Right atrium auricular region (tissue), 2 donors: ENCODE results near the gene RHOBTB1. TPM values are rescaled to one million over a fixed set of nuclear protein-coding genes. Genes with fewer than 3 reads are reported as not detected.

Experiments used
- DNase-seq: peaks from one replicate; pipeline ENCODE4 v3.0.0-alpha.2; 2019; ENCODE audit warnings: low spot score
- H3K27ac ChIP-seq, 2 donors: fragments of 200-600 bp; sonication (generic); 1 replicate in 1 of 2; 2 replicates in 1 of 2; pipeline ENCODE4 v1.5.1; 2016 to 2019
- H3K27me3 ChIP-seq, 2 donors: fragments of 200-600 bp; sonication (generic); one replicate each; pipeline versions ENCODE4 v1.5.1 to v1.6.0; 2017 to 2019
- H3K36me3 ChIP-seq: fragments of 200-600 bp; sonication (generic); one replicate; pipeline ENCODE4 v1.5.1; 2016
- H3K4me1 ChIP-seq, 2 donors: fragments of 200-600 bp; sonication (generic); one replicate each; pipeline versions ENCODE4 v1.5.1 to v1.6.0; 2017 to 2019
- H3K4me3 ChIP-seq, 2 donors: fragments of 200-600 bp; sonication (generic); 1 replicate in 1 of 2; 2 replicates in 1 of 2; pipeline ENCODE4 v1.5.1; 2017 to 2019; ENCODE audit warnings: mild to moderate bottlenecking in 1 of 2, moderate library complexity in 1 of 2
- H3K9me3 ChIP-seq, 2 donors: fragments of 200-600 bp; sonication (generic); one replicate each; pipeline ENCODE4 v1.5.1; 2019
- total RNA-seq, 2 donors: library from RNA; depleted of rRNA; stranded (reverse); fragments of >200 nt; gene quantifications; one replicate each; pipeline ENCODE4 v1.1.0, GENCODE V29; 2016
- TF ChIP-seq, protein P1 (sequence below), 2 donors: fragments of 200-600 bp; sonication (generic); IDR thresholded peaks; one replicate each; pipeline ENCODE4 v1.5.1; 2019; ENCODE audit warnings: antibody characterized with exemption in 2 of 2

RHOBTB1 gene
- total RNA-seq, 2 donors from 2014 or later: 13.2 to 16.8 TPM

DNA sequence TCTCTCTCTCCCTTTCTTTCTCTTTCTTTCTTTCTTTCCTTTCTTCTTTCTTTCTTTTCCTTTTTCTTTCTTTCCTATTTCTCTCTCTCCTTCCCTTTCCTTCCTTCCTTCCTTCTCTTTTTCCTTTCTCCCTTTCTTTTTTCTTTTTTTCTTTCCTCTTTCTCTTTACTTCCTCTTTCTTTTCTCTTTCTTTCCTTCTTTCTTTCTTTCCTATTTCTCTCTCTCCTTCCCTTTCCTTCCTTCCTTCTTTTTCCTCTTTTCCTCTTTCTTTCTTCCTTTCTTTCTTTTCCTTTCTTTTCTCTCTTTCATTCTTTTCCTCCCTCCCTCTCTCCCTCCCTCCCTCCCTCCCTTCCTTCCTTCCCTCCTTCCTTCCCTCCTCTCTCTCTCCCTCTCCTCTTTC is 81.5 kb downstream of the RHOBTB1 start:
- no peak overlapping the region for H3K4me3 ChIP-seq
- no peak for DNase-seq
- no peaks in the 10 kb centered on the region for H3K9me3 ChIP-seq
- no peaks in the 10 kb centered on the region for H3K36me3 ChIP-seq
- TF ChIP-seq, protein P1, sequence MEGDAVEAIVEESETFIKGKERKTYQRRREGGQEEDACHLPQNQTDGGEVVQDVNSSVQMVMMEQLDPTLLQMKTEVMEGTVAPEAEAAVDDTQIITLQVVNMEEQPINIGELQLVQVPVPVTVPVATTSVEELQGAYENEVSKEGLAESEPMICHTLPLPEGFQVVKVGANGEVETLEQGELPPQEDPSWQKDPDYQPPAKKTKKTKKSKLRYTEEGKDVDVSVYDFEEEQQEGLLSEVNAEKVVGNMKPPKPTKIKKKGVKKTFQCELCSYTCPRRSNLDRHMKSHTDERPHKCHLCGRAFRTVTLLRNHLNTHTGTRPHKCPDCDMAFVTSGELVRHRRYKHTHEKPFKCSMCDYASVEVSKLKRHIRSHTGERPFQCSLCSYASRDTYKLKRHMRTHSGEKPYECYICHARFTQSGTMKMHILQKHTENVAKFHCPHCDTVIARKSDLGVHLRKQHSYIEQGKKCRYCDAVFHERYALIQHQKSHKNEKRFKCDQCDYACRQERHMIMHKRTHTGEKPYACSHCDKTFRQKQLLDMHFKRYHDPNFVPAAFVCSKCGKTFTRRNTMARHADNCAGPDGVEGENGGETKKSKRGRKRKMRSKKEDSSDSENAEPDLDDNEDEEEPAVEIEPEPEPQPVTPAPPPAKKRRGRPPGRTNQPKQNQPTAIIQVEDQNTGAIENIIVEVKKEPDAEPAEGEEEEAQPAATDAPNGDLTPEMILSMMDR (IDR thresholded peaks at IDR 0.05): no peak
- no peaks in the 10 kb centered on the region for H3K27me3 ChIP-seq
- no peak overlapping the region for H3K27ac ChIP-seq
- H3K4me1 ChIP-seq: no peaks in the 10 kb centered on the region

DNA sequence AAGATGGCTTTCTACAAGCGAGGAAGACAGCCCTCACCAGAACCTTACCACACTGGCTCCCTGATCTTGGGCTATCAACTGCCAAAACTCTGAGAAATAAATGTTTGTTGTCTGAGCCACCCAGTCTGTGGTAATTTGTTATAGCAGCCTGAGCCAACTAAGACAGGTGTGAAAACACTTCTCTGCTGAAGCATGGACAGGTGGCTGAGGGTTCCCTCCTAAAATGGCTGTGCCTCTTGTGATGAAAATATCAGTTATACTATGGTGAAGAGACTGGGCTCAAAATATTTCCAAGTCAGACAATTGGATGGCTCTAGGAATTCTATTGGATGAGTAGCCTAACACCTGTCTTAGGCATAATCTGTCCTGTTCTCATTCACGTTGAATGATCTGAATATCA is 87.6 kb downstream of the RHOBTB1 start:
- Histone ChIP-seq H3K27me3 (no peaks in the 10 kb centered on the region), H3K36me3 (no peaks in the 10 kb centered on the region), H3K27ac (no peak overlapping the region), H3K9me3 (peaks cover 0 to 9% of the 10 kb centered on the region in 2 donors), H3K4me3 (no peak overlapping the region), H3K4me1 (peaks cover 0 to 4% of the 10 kb centered on the region in 2 donors)
- DNase-seq: no peak
- TF ChIP-seq, protein P1 (IDR thresholded peaks at IDR 0.05): no peak

DNA sequence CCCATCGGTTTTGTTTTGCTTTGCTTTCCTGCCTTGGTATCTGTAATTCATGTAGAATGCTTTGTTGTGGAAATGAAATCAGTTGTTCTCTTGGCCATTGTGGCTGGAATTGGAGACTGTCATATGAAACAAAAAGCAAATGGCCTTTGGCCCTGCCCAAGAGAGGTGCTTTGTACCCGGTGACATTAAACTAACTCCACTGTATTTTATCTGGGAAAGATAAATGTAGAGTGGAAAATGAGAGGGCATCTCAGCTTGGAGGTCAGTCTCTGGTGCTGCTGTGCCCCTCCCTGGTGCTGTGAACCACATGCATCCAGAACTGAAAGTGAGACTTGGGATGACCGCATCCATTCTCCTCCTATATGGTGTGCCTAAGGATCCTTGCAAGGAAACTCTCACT is 90.3 kb downstream of the RHOBTB1 start:
- no peaks in the 10 kb centered on the region for H3K27me3 ChIP-seq
- H3K36me3 ChIP-seq: no peaks in the 10 kb centered on the region
- no peak for DNase-seq
- H3K9me3 ChIP-seq: peaks cover 0 to 13% of the 10 kb centered on the region in 2 donors
- no peak overlapping the region for H3K27ac ChIP-seq
- TF ChIP-seq, protein P1 (IDR thresholded peaks at IDR 0.05): no peak
- H3K4me1 ChIP-seq: peaks cover 0 to 13% of the 10 kb centered on the region in 2 donors
- no peak overlapping the region for H3K4me3 ChIP-seq

DNA sequence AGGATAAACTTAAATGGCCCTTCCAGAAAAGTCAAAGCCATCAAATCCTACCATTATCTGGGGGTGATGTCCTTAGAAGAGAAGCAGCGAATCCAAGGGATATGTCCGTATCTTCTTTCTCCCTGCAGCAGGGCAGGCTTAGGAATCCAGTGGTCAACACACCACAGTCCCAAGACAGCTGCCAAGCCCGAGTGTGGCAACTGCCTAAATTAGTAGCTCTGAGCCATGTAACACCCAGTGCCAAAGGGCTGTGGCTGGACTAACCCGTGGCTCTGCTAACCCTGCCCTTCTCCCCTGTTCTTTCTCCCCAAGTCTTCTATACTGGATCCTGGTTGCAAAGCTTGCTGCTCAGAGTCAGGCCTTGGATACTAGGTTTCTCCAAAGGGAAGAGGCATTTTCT is 90.9 kb downstream of the RHOBTB1 start:
- TF ChIP-seq, protein P1 (IDR thresholded peaks at IDR 0.05): no peak
- Histone ChIP-seq H3K4me3 (no peak overlapping the region), H3K9me3 (peaks cover 0 to 13% of the 10 kb centered on the region in 2 donors), H3K4me1 (peaks cover 0 to 18% of the 10 kb centered on the region in 2 donors), H3K36me3 (no peaks in the 10 kb centered on the region), H3K27me3 (no peaks in the 10 kb centered on the region), H3K27ac (no peak overlapping the region)
- no peak for DNase-seq

DNA sequence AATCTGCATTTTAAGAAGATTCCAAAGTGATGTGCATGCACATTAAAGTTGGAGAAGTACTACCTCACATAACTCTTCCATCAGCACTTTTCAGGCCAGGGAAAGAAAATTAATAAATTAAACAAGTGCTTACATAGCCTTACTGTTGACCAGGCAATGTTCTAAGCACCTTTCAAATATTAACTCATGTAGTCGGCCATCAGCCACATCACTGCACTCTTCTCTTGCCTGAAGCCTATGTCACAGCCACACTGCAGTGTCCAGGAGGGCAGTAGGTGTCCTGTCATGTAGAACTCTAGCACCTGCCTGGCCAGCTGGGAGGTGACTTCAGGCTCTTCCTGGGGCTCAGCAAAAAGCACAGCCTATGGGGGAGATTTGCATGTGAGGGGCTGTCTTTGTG is 94.2 kb downstream of the RHOBTB1 start:
- no peaks in the 10 kb centered on the region for H3K36me3 ChIP-seq
- TF ChIP-seq, protein P1 (IDR thresholded peaks at IDR 0.05): no peak
- H3K27me3 ChIP-seq: no peaks in the 10 kb centered on the region
- peaks cover 0 to 4% of the 10 kb centered on the region in 2 donors for H3K9me3 ChIP-seq
- H3K4me1 ChIP-seq: peaks cover 0 to 16% of the 10 kb centered on the region in 2 donors
- DNase-seq: no peak
- no peak overlapping the region for H3K4me3 ChIP-seq
- H3K27ac ChIP-seq: no peak overlapping the region

DNA sequence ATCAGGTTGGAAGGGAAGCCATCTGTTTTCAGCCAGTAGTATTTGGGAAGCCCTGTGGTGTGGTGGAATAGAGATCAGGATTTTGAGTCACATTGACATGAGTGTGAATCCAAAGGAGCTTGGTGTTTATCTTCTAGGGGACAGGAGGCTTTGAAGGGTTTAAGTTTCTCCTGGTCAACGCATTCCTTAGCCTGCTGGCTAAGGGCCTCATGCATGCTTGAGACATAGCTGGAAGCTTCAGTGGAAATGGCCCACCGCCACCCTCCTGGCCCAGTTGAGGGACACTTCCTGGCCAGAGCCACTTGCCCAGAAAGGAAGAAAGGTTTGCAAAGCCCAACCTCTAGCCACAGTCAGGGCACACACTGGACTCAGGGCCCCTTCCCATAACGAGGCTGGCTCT is 94.8 kb downstream of the RHOBTB1 start:
- Histone ChIP-seq H3K27ac (no peak overlapping the region), H3K4me1 (peaks cover 0 to 16% of the 10 kb centered on the region in 2 donors), H3K36me3 (no peaks in the 10 kb centered on the region), H3K9me3 (peaks cover 0 to 4% of the 10 kb centered on the region in 2 donors), H3K4me3 (no peak overlapping the region), H3K27me3 (no peaks in the 10 kb centered on the region)
- no peak for DNase-seq
- TF ChIP-seq, protein P1 (IDR thresholded peaks at IDR 0.05): no peak
